ENCODE results near the gene P2RX3.

DNA sequence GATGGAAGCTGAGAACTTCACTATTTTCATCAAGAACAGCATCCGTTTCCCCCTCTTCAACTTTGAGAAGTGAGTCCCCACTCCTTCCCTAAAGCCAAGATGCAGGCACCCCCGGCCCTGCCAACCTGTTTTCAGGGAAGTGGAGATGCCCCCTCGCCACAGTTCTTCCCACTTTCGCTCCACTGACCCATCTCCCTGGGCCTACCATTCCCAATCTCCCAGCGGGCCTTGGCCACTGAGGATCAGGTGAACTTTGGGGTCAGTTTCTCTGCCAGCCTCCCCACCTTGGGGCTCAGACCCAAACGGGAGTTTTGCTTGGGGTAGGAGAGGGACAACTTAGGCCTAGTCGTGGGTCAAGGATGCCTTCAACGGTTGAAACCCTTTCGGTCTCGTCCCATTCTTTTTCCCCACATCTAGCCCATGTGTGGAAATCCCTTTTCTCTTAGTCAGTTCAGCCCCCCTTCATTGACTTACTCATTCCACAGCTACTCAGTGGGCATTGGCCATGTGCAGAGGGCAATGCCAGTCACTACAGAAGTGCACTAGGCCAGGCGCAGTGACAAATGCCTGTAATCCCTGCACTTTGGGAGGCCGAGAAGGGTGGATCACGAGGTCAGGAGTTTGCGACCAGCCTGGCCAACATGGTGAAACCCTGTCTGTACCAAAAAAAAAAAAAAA lies 10.6 kb downstream of the P2RX3 start:
- TF ChIP-seq CTCF (IDR thresholded peaks at IDR 0.05) (no peak), EP300 (IDR thresholded peaks at IDR 0.05) (no peak)
